BJ (cell line): ENCODE data around the gene KRTAP10-4. TPM values are rescaled to one million over a fixed set of nuclear protein-coding genes. Genes with fewer than 3 reads are reported as not detected.

Experiments
- CTCF ChIA-PET: fragments of 350-600 bp; formaldehyde crosslinking; extraction: SDS; loops from one replicate; lab custom pipeline; 2021; ENCODE audit warnings: antibody characterized with exemption, inconsistent platforms; lab: Yijun Ruan, JAX
- POLR2A ChIA-PET: fragments of 300-600 bp; sonication (Branson Sonifier 250); formaldehyde crosslinking; extraction: SDS; loops from one replicate; lab custom pipeline; 2021; ENCODE audit warnings: antibody characterized with exemption; lab: Charles Lee
- DNase-seq: peaks from one replicate; pipeline ENCODE4 v3.0.0-alpha.2; 2011; ENCODE audit warnings: low read depth
- H3K27me3 ChIP-seq: 2 replicates; pipeline ENCODE4 v1.6.0; 2011; ENCODE audit warnings: low read length; ENCODE audit not compliant: control insufficient read depth, insufficient read depth
- H3K36me3 ChIP-seq: 2 replicates; pipeline ENCODE4 v1.5.1; 2011; ENCODE audit warnings: low read length; ENCODE audit not compliant: control insufficient read depth, insufficient read depth
- H3K4me3 ChIP-seq: 2 replicates; pipeline ENCODE4 v1.5.1; 2011; ENCODE audit warnings: low read depth, mild to moderate bottlenecking, control low read depth, low read length
- polyA plus RNA-seq: library from polyadenylated mRNA; depleted of rRNA; stranded (reverse); fragments of >200 nt; gene quantifications from 2 replicates; pipeline ENCODE4 v1.2.3, GENCODE V29; 2011
- TF ChIP-seq, protein P1 (sequence below): IDR thresholded peaks from 2 replicates; pipeline ENCODE4 v1.5.1; 2011; ENCODE audit warnings: low read depth, mild to moderate bottlenecking, control low read depth, inconsistent platforms, low read length, moderate library complexity; ENCODE audit not compliant: insufficient read depth

The KRTAP10-4 gene
- polyA plus RNA-seq, 1 experiment, result not detected

DNA sequence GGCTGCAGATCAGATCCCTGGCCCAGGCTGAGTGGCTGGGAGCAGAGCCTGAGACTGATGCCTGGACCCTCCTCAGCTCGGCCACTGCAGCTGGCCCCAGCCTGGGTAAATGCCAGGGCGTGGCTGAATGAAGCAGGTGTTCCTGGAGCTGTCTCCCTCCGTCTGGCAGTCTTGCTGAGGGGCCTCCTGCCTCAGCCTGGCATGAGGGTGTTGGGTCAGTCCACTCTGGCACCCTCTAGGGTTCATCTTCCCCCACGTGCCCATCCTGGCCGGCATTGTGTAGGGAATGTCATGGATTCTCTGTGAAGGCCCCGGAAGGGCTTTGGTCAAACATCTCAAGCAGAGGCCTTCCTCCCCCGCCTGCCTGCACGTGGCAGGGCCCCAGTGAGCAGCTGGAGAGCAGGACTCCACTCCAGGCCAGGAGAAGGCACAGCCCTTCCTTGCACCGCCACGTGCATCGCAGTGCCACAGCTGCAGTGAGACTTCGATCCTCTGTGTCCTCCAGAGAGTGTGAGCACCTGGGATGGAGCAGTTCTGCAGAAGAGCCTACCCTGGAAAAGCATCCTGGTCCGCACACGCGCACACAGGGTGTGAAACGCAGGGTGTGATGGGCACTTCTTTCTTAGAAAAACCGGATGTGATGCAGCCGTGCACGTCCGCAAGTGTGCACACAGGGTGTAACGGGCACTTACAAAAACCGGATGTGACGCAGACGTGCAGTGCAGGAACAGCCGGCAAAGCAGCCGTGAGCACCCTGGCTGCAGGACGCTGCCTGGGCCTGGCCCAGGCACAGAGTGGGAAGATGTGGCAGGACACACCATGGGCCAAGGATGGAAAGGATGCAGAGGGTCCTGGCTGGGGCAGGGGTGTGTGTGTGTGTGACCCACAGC, 4.6 kb upstream of the KRTAP10-4 start:
- TF ChIP-seq, protein P1, sequence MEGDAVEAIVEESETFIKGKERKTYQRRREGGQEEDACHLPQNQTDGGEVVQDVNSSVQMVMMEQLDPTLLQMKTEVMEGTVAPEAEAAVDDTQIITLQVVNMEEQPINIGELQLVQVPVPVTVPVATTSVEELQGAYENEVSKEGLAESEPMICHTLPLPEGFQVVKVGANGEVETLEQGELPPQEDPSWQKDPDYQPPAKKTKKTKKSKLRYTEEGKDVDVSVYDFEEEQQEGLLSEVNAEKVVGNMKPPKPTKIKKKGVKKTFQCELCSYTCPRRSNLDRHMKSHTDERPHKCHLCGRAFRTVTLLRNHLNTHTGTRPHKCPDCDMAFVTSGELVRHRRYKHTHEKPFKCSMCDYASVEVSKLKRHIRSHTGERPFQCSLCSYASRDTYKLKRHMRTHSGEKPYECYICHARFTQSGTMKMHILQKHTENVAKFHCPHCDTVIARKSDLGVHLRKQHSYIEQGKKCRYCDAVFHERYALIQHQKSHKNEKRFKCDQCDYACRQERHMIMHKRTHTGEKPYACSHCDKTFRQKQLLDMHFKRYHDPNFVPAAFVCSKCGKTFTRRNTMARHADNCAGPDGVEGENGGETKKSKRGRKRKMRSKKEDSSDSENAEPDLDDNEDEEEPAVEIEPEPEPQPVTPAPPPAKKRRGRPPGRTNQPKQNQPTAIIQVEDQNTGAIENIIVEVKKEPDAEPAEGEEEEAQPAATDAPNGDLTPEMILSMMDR, result no peak
- H3K27me3 ChIP-seq, result no peaks in the 10 kb centered on the region
- DNase-seq, result no peak
- H3K4me3 ChIP-seq, result no peak overlapping the region
- H3K36me3 ChIP-seq, result no peaks in the 10 kb centered on the region
- CTCF ChIA-PET, result no interaction called here
- POLR2A ChIA-PET, result no interaction called here

DNA sequence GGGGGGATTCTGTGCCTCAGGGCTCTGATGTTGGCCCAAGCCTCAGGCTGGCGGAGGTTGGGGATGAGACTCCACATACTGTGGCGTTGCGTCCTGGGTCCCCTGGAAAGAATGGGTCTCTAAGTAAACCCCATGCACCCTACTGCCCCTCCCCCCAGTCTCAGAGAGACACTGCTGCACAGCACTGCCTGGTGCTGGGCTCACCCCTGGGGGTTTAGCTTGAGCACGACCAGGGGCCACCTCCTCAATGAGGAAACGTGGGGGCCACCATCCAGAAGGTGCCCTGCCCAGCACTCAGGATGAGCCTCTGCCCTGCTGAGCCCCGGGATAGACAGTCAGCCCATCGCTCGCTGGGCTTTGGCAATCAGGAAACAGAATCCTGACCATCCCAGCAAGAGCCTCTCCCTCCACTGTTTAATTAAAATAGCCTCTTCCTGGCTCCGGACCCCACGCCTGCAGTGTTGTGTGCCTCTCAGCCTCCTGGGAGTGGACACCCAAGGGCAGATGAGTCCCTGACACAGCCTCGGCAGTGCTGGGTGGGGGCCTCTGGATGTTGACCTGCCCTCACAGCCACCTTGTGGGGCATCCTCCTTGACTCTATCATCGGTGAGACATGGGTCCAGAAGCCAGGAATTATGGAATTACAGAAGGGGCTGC, 3.5 kb upstream of the KRTAP10-4 start:
- no peak overlapping the region for H3K4me3 ChIP-seq
- DNase-seq, result no peak
- no peaks in the 10 kb centered on the region for H3K27me3 ChIP-seq
- CTCF ChIA-PET, result no interaction called here
- H3K36me3 ChIP-seq, result no peaks in the 10 kb centered on the region
- TF ChIP-seq, protein P1, result no peak
- POLR2A ChIA-PET, result no interaction called here

DNA sequence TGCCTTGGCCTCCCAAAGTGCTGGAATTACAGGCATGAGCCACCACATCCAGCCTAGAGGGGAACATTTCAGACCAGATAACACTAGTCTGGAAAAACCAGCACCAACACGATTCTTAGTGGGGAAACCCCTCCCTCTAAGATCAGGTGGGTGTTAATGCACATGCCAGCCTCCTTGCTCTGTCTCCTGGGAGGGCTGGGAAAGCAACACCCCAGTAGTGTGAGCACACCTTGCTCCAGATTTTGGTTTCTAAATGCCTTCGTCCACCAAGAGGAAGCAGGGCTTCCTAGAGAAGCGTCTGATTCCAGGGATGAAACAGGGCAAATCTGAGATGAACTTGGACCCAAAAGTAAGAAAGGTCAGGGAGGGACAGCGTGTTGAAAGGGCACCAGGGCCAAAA, 2.2 kb upstream of the KRTAP10-4 start:
- H3K27me3 ChIP-seq, result no peaks in the 10 kb centered on the region

DNA sequence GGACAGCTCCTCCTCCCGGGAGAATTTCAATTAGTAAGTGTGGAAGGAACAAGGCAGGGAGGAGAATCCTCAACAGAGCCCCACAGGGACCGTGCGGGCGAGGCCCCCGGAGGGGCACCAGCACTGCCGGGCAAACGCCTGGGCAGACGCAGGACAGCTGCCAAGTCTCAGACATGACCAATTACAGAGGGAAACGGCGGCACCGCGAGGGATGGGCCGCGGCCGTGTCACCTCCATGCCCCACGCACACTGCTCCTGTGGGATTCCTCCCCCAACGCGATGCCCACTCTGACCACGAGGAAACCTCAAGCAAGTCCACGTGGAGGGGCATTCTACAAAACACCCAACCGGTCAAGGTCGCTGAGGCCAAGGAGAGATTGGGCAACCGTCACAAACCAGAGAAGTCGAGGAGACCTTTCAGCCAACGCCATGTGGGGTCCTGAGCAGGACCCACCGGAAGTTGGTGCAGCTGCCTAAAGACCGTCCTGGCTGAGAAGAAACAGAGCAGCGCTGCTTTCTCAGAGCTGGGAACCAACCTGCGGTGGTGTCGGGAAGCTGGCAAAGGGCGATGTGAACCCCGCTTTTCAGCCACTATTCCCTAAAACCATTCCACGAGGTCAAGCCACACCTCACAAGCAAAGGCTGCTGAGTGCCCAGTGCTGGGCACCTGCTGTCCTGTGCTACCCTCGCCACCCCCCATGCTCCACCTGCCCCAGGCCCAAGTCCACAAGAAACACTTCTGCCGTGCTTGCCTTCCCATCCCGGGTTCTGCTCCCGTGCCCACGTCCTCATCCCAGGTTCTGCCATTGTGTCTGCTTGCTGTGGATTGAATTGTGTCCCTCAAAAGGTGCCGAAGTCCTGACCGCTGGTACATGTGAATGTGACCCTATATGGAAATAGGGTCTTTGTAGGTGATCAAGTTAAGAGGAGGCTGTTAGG, 1.4 kb upstream of the KRTAP10-4 start:
- ChIA-PET POLR2A (no interaction called here), CTCF (no interaction called here)
- Histone ChIP-seq H3K27me3 (no peaks in the 10 kb centered on the region), H3K4me3 (no peak overlapping the region), H3K36me3 (no peaks in the 10 kb centered on the region)
- no peak for DNase-seq
- TF ChIP-seq, protein P1, result no peak

More for the DNA sequence above, 2.2 kb upstream of the KRTAP10-4 start:
- TF ChIP-seq, protein P1, result no peak
- ChIA-PET CTCF (no interaction called here), POLR2A (no interaction called here)
- no peak for DNase-seq
- no peaks in the 10 kb centered on the region for H3K36me3 ChIP-seq
- H3K4me3 ChIP-seq, result no peak overlapping the region
